ENCODE measurements around the gene GALNT14. TPM values are rescaled to one million over a fixed set of nuclear protein-coding genes. Genes with fewer than 3 reads are reported as not detected.

The GALNT14 gene
- total RNA-seq, 1 experiment from 2014 or later: 6.0 TPM

DNA sequence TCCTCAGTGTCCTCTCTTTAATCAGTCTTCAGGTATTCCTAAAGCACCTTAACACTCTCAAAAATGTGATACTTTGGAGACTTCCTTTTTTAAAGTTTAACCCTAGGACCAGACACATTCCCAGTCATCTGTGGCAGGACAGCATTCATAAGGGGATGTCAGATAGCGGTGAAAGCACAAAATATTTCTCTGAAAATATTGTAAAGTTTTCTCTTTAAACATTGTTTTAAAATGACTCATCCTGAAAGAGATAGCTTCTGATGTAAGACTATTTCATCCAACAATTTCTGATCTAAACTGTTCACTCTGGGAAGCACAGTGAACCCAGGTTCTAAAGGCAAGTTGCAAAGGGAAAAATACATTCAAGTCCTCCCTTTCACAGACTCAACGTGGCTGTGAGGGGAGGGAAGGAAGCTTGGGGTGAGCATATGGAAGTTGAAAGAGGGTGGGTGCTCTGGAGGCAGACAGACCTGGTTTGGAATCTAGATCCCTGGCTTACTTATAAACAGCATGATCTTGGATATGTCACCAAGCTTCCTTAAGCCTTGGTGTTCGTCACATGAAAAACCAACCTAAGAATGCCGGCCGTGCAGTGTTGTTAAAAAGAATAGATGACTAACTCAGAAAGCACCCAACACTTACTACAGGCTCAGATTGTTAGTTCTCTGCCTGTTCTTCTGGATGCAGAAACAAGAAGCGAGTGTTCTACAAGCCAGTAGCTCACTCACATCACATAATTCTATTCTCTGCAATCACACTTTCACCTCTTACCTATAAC lies 12.1 kb downstream of the GALNT14 start:
- Mint-ChIP-seq H3K4me1 (peaks cover 35% of the 10 kb centered on the region), H3K27me3 (ENCODE audit: low read depth) (no peaks in the 10 kb centered on the region), H3K4me3 (no peak overlapping the region), H3K27ac (no peak overlapping the region), H3K36me3 (no peaks in the 10 kb centered on the region), H3K9me3 (no peaks in the 10 kb centered on the region)
- TF ChIP-seq CTCF (IDR thresholded peaks at IDR 0.05): no peak
- TF ChIP-seq ETV6 (CRISPR knock-in tag; IDR thresholded peaks at IDR 0.05): no peak
- no peak for TF ChIP-seq GABPB1 (CRISPR knock-in tag; IDR thresholded peaks at IDR 0.05)
- TF ChIP-seq OVOL2 (CRISPR knock-in tag; IDR thresholded peaks at IDR 0.05; ENCODE audit: borderline replicate concordance): no peak
- no peak for TF ChIP-seq ZBTB43 (CRISPR knock-in tag; IDR thresholded peaks at IDR 0.05)
- no peak for TF ChIP-seq ARID4B (CRISPR knock-in tag; IDR thresholded peaks at IDR 0.05; ENCODE audit: borderline replicate concordance)
- TF ChIP-seq SP1 (CRISPR knock-in tag; conservative IDR thresholded peaks at IDR 0.05): no peak
- TF ChIP-seq NR3C1 (CRISPR knock-in tag; conservative IDR thresholded peaks at IDR 0.05; ENCODE audit: low read depth): no peak
- no peak for TF ChIP-seq SMAD4 (CRISPR knock-in tag; IDR thresholded peaks at IDR 0.05)
- TF ChIP-seq HMGA2 (CRISPR knock-in tag; IDR thresholded peaks at IDR 0.05): no peak
- TF ChIP-seq, protein P1, sequence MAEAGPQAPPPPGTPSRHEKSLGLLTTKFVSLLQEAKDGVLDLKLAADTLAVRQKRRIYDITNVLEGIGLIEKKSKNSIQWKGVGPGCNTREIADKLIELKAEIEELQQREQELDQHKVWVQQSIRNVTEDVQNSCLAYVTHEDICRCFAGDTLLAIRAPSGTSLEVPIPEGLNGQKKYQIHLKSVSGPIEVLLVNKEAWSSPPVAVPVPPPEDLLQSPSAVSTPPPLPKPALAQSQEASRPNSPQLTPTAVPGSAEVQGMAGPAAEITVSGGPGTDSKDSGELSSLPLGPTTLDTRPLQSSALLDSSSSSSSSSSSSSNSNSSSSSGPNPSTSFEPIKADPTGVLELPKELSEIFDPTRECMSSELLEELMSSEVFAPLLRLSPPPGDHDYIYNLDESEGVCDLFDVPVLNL (CRISPR knock-in tag; IDR thresholded peaks at IDR 0.05; ENCODE audit: borderline replicate concordance, low read depth): no peak
- no peak for TF ChIP-seq TEAD4 (CRISPR knock-in tag; IDR thresholded peaks at IDR 0.05)
- TF ChIP-seq FOXK1 (CRISPR knock-in tag; IDR thresholded peaks at IDR 0.05): no peak
- no peak for TF ChIP-seq SMAD3 (CRISPR knock-in tag; IDR thresholded peaks at IDR 0.05; ENCODE audit: borderline replicate concordance)
- no peak for TF ChIP-seq NFYB (CRISPR knock-in tag; conservative IDR thresholded peaks at IDR 0.05; ENCODE audit: low read depth)
- no peak for TF ChIP-seq FOXP4 (CRISPR knock-in tag; IDR thresholded peaks at IDR 0.05)
- TF ChIP-seq, protein P2, sequence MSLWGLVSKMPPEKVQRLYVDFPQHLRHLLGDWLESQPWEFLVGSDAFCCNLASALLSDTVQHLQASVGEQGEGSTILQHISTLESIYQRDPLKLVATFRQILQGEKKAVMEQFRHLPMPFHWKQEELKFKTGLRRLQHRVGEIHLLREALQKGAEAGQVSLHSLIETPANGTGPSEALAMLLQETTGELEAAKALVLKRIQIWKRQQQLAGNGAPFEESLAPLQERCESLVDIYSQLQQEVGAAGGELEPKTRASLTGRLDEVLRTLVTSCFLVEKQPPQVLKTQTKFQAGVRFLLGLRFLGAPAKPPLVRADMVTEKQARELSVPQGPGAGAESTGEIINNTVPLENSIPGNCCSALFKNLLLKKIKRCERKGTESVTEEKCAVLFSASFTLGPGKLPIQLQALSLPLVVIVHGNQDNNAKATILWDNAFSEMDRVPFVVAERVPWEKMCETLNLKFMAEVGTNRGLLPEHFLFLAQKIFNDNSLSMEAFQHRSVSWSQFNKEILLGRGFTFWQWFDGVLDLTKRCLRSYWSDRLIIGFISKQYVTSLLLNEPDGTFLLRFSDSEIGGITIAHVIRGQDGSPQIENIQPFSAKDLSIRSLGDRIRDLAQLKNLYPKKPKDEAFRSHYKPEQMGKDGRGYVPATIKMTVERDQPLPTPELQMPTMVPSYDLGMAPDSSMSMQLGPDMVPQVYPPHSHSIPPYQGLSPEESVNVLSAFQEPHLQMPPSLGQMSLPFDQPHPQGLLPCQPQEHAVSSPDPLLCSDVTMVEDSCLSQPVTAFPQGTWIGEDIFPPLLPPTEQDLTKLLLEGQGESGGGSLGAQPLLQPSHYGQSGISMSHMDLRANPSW (CRISPR knock-in tag; conservative IDR thresholded peaks at IDR 0.05; ENCODE audit: low read depth): no peak
- TF ChIP-seq, protein P3, sequence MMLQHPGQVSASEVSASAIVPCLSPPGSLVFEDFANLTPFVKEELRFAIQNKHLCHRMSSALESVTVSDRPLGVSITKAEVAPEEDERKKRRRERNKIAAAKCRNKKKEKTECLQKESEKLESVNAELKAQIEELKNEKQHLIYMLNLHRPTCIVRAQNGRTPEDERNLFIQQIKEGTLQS (CRISPR knock-in tag; conservative IDR thresholded peaks at IDR 0.05): no peak
- TF ChIP-seq MYBL2 (CRISPR knock-in tag; IDR thresholded peaks at IDR 0.05): no peak
- ChIA-PET POLR2A (no interaction called here), CTCF (interaction anchor here (0.6 to 1.0 kb wide), 3 partner anchors 12 to 415 kb away, joined by 3 read pairs; no protein-coding TSS in a partner anchor)
- DNase-seq (ENCODE audit: low spot score) (no peak), ATAC-seq (no peak)
